Erythroblast (primary cell): ENCODE data around the gene PELO.

Experiments used
- GATA1 ChIP-seq: IDR thresholded peaks from 2 replicates; pipeline ENCODE4 v1.6.1; 2011; ENCODE audit warnings: low read depth, mild to moderate bottlenecking, control low read depth, low read length, moderate library complexity
- POLR2A ChIP-seq: IDR thresholded peaks from 2 replicates; pipeline ENCODE4 v1.6.1; 2011; ENCODE audit warnings: mild to moderate bottlenecking, low read length

- TF ChIP-seq POLR2A (no peak), GATA1 (no peak)
Measured at GRCh38 chr5:52788505-52788821, 747 bp downstream of the PELO start.
